ENCODE data around the gene CCDC12.

CCDC12 gene

GRCh38 chr3:47009225-47010110 lies 32.9 kb upstream of the CCDC12 start:
- H3K18ac ChIP-seq (ENCODE audit: low read depth in 1 of 2, low read length in 2 of 2), result peak overlapping the region; percentile 64 to 83
- WGBS, result 54% methylated on average over 85 of the region's 85 CpGs

GRCh38 chr3:47008851-47009224 lies 32.3 kb upstream of the CCDC12 start:
- Histone ChIP-seq H3K9ac (ENCODE audit: low read length) (peak overlapping the region; percentile 95), H2BK15ac (ENCODE audit: low read depth, poor library complexity, severe bottlenecking) (peak overlapping the region; percentile 38), H2AFZ (ENCODE audit: low read depth, low read length) (no peak overlapping the region), H3K4me1 (ENCODE audit: control insufficient read depth, insufficient read depth, low read depth, low read length) (peaks cover 12% of the 10 kb centered on the region), H3K27me3 (ENCODE audit: control insufficient read depth in 1 of 2, insufficient read depth in 1 of 2, low read length in 2 of 2) (no peaks in the 10 kb centered on the region), H3K9me3 (ENCODE audit: control insufficient read depth, low read length) (no peaks in the 10 kb centered on the region), H3K23ac (ENCODE audit: low read length in 2 of 2) (no peak overlapping the region), H2BK120ac (ENCODE audit: low read depth, low read length) (no peak overlapping the region), H2BK5ac (ENCODE audit: low read depth, low read length, poor library complexity, severe bottlenecking) (no peak overlapping the region), H3K14ac (ENCODE audit: low read length in 2 of 2) (peak overlapping the region in 1 of 2 experiments; percentile 26), H3K4ac (ENCODE audit: low read depth in 1 of 2, low read length in 2 of 2) (no peak overlapping the region), H2AK5ac (ENCODE audit: low read length, severe bottlenecking) (no peak overlapping the region), H3K36me3 (ENCODE audit: control insufficient read depth in 1 of 2, insufficient read depth in 2 of 2, low read depth in 1 of 2, low read length in 2 of 2) (peaks cover 5 to 66% of the 10 kb centered on the region in 2 experiments), H3K4me3 (ENCODE audit: insufficient read depth in 1 of 2, low read depth in 1 of 2, low read length in 2 of 2) (peak overlapping the region; percentile 45 to 79), H3K4me2 (ENCODE audit: low read length, poor library complexity, severe bottlenecking) (peak overlapping the region; percentile 26), H4K8ac (ENCODE audit: low read length) (no peak overlapping the region), H2BK12ac (ENCODE audit: low read length in 2 of 2) (peak overlapping the region in 1 of 2 experiments; percentile 75), H3K79me1 (replicated peaks; ENCODE audit: low read length, poor library complexity, severe bottlenecking) (peaks cover 6% of the 10 kb centered on the region), H3K18ac (ENCODE audit: low read depth in 1 of 2, low read length in 2 of 2) (peak overlapping the region in 1 of 2 experiments; percentile 44), H4K91ac (ENCODE audit: low read length) (no peak overlapping the region), H3K27ac (ENCODE audit: low read length, poor library complexity, severe bottlenecking) (no peak overlapping the region)
- no peak for DNase-seq
- 84% methylated on average over 13 of the region's 23 CpGs for WGBS

More at GRCh38 chr3:47009225-47010110, 32.9 kb upstream of the CCDC12 start:
- Histone ChIP-seq H2BK12ac (ENCODE audit: low read length in 2 of 2) (peak overlapping the region in 1 of 2 experiments; percentile 21), H3K27ac (ENCODE audit: low read length, poor library complexity, severe bottlenecking) (peak overlapping the region; percentile 32), H3K14ac (ENCODE audit: low read length in 2 of 2) (peak overlapping the region in 1 of 2 experiments; percentile 78), H4K8ac (ENCODE audit: low read length) (peak overlapping the region; percentile 97), H2AK5ac (ENCODE audit: low read length, severe bottlenecking) (no peak overlapping the region), H3K4ac (ENCODE audit: low read depth in 1 of 2, low read length in 2 of 2) (peak overlapping the region; percentile 1 to 81), H3K9ac (ENCODE audit: low read length) (peak overlapping the region; percentile 95), H3K4me2 (ENCODE audit: low read length, poor library complexity, severe bottlenecking) (peak overlapping the region; percentile 75), H2AFZ (ENCODE audit: low read depth, low read length) (peak overlapping the region; percentile 79), H3K4me3 (ENCODE audit: insufficient read depth in 1 of 2, low read depth in 1 of 2, low read length in 2 of 2) (peak overlapping the region; percentile 54 to 79), H3K27me3 (ENCODE audit: control insufficient read depth in 1 of 2, insufficient read depth in 1 of 2, low read length in 2 of 2) (no peaks in the 10 kb centered on the region), H3K9me3 (ENCODE audit: control insufficient read depth, low read length) (no peaks in the 10 kb centered on the region), H2BK15ac (ENCODE audit: low read depth, poor library complexity, severe bottlenecking) (peak overlapping the region; percentile 19), H3K36me3 (ENCODE audit: control insufficient read depth in 1 of 2, insufficient read depth in 2 of 2, low read depth in 1 of 2, low read length in 2 of 2) (peaks cover 11 to 63% of the 10 kb centered on the region in 2 experiments), H3K79me1 (replicated peaks; ENCODE audit: low read length, poor library complexity, severe bottlenecking) (peaks cover 12% of the 10 kb centered on the region), H3K4me1 (ENCODE audit: control insufficient read depth, insufficient read depth, low read depth, low read length) (peaks cover 12% of the 10 kb centered on the region), H4K91ac (ENCODE audit: low read length) (peak overlapping the region; percentile 91), H2BK5ac (ENCODE audit: low read depth, low read length, poor library complexity, severe bottlenecking) (no peak overlapping the region), H3K23ac (ENCODE audit: low read length in 2 of 2) (no peak overlapping the region), H2BK120ac (ENCODE audit: low read depth, low read length) (peak overlapping the region; percentile 56)
- peak; percentile 88 for DNase-seq

GRCh38 chr3:47008234-47008796 lies 31.8 kb upstream of the CCDC12 start:
- Histone ChIP-seq H2AFZ (ENCODE audit: low read depth, low read length) (no peak overlapping the region), H4K8ac (ENCODE audit: low read length) (no peak overlapping the region), H3K27me3 (ENCODE audit: control insufficient read depth in 1 of 2, insufficient read depth in 1 of 2, low read length in 2 of 2) (no peaks in the 10 kb centered on the region), H3K18ac (ENCODE audit: low read depth in 1 of 2, low read length in 2 of 2) (no peak overlapping the region), H3K79me1 (replicated peaks; ENCODE audit: low read length, poor library complexity, severe bottlenecking) (peaks cover 5% of the 10 kb centered on the region), H3K4me1 (ENCODE audit: control insufficient read depth, insufficient read depth, low read depth, low read length) (peaks cover 12% of the 10 kb centered on the region), H2BK120ac (ENCODE audit: low read depth, low read length) (no peak overlapping the region), H3K23ac (ENCODE audit: low read length in 2 of 2) (no peak overlapping the region), H2AK5ac (ENCODE audit: low read length, severe bottlenecking) (no peak overlapping the region), H3K9ac (ENCODE audit: low read length) (no peak overlapping the region), H4K91ac (ENCODE audit: low read length) (no peak overlapping the region), H3K27ac (ENCODE audit: low read length, poor library complexity, severe bottlenecking) (no peak overlapping the region), H3K4ac (ENCODE audit: low read depth in 1 of 2, low read length in 2 of 2) (no peak overlapping the region), H3K4me3 (ENCODE audit: insufficient read depth in 1 of 2, low read depth in 1 of 2, low read length in 2 of 2) (no peak overlapping the region), H3K4me2 (ENCODE audit: low read length, poor library complexity, severe bottlenecking) (no peak overlapping the region), H3K36me3 (ENCODE audit: control insufficient read depth in 1 of 2, insufficient read depth in 2 of 2, low read depth in 1 of 2, low read length in 2 of 2) (peaks cover 0 to 66% of the 10 kb centered on the region in 2 experiments), H3K9me3 (ENCODE audit: control insufficient read depth, low read length) (no peaks in the 10 kb centered on the region), H2BK12ac (ENCODE audit: low read length in 2 of 2) (no peak overlapping the region), H2BK5ac (ENCODE audit: low read depth, low read length, poor library complexity, severe bottlenecking) (no peak overlapping the region), H2BK15ac (ENCODE audit: low read depth, poor library complexity, severe bottlenecking) (no peak overlapping the region), H3K14ac (ENCODE audit: low read length in 2 of 2) (no peak overlapping the region)
- 98% methylated on average over 11 of the region's 13 CpGs for WGBS
- DNase-seq, result no peak
